ENCODE measurements around the gene MBNL1. TPM values are rescaled to one million over a fixed set of nuclear protein-coding genes. Genes with fewer than 3 reads are reported as not detected.

MBNL1 gene
- total RNA-seq, 1 experiment from 2014 or later: 139 TPM

- BruUV-seq (replicated peaks): no TSS peak
- Mint-ChIP-seq H3K4me3 (ENCODE audit: unreplicated experiment) (peak overlapping the region; percentile 63), H3K27me3 (ENCODE audit: insufficient read depth, unreplicated experiment) (no peaks in the 10 kb centered on the region), H3K4me1 (ENCODE audit: insufficient read depth, unreplicated experiment) (peaks cover 31% of the 10 kb centered on the region), H3K36me3 (ENCODE audit: insufficient read depth, unreplicated experiment) (no peaks in the 10 kb centered on the region), H3K27ac (ENCODE audit: low read depth, unreplicated experiment) (peak overlapping the region; percentile 23), H3K9me3 (ENCODE audit: unreplicated experiment) (no peaks in the 10 kb centered on the region)
- intact Hi-C loops (cut with micrococcal nuclease): loop anchor here (10.0 kb wide), 1 partner anchor 131 kb away; no protein-coding TSS in a partner anchor
- CTCF ChIA-PET: interaction anchor here (0.9 kb wide), 1 partner anchor 101 kb away, joined by 3 read pairs; no protein-coding TSS in a partner anchor
- no peak for TF ChIP-seq CTCF (IDR thresholded peaks at IDR 0.05; ENCODE audit: unreplicated experiment)
- POLR2A ChIA-PET: interaction anchor here (0.6 to 2.2 kb wide), 16 partner anchors 10 to 255 kb away, joined by 3 to 7 read pairs (median 3); partner anchors contain the start of gene MBNL1
- DNase-seq (ENCODE audit: unreplicated experiment): peak; percentile 95
These were observed 137.4 kb downstream of the MBNL1 start for GRCh38 chr3:152405915-152406802.

GRCh38 chr3:152413240-152413639 lies 144.5 kb downstream of the MBNL1 start:
- H3K4me3 Mint-ChIP-seq (ENCODE audit: unreplicated experiment): no peak overlapping the region
- no peak for DNase-seq (ENCODE audit: unreplicated experiment)
- H3K36me3 Mint-ChIP-seq (ENCODE audit: insufficient read depth, unreplicated experiment): peaks cover 24% of the 10 kb centered on the region
- ChIA-PET POLR2A (interaction anchor here (0.6 kb wide), 1 partner anchor 43 kb away, joined by 3 read pairs; no protein-coding TSS in a partner anchor), CTCF (no interaction called here)
- no peak overlapping the region for H3K27ac Mint-ChIP-seq (ENCODE audit: low read depth, unreplicated experiment)
- peaks cover 4% of the 10 kb centered on the region for H3K4me1 Mint-ChIP-seq (ENCODE audit: insufficient read depth, unreplicated experiment)
- no peaks in the 10 kb centered on the region for H3K27me3 Mint-ChIP-seq (ENCODE audit: insufficient read depth, unreplicated experiment)
- BruUV-seq (replicated peaks): no TSS peak
- H3K9me3 Mint-ChIP-seq (ENCODE audit: unreplicated experiment): no peaks in the 10 kb centered on the region
- intact Hi-C loops (cut with micrococcal nuclease): no loop called here
- no peak for TF ChIP-seq CTCF (IDR thresholded peaks at IDR 0.05; ENCODE audit: unreplicated experiment)

- no peak for TF ChIP-seq CTCF (IDR thresholded peaks at IDR 0.05; ENCODE audit: unreplicated experiment)
- ChIA-PET POLR2A (interaction anchor here (0.6 to 1.0 kb wide), 3 partner anchors 20 to 190 kb away, joined by 4 read pairs; no protein-coding TSS in a partner anchor), CTCF (no interaction called here)
- no peak for DNase-seq (ENCODE audit: unreplicated experiment)
- H3K4me3 Mint-ChIP-seq (ENCODE audit: unreplicated experiment): no peak overlapping the region
- H3K36me3 Mint-ChIP-seq (ENCODE audit: insufficient read depth, unreplicated experiment): peaks cover 59% of the 10 kb centered on the region
- no peak overlapping the region for H3K27ac Mint-ChIP-seq (ENCODE audit: low read depth, unreplicated experiment)
- H3K9me3 Mint-ChIP-seq (ENCODE audit: unreplicated experiment): peaks cover 3% of the 10 kb centered on the region
- BruUV-seq (replicated peaks): no TSS peak
- intact Hi-C loops (cut with micrococcal nuclease): no loop called here
- peaks cover 4% of the 10 kb centered on the region for H3K4me1 Mint-ChIP-seq (ENCODE audit: insufficient read depth, unreplicated experiment)
- H3K27me3 Mint-ChIP-seq (ENCODE audit: insufficient read depth, unreplicated experiment): no peaks in the 10 kb centered on the region
These were observed 148.3 kb downstream of the MBNL1 start for GRCh38 chr3:152416808-152417580.

- ChIA-PET CTCF (interaction anchor here (1.1 to 1.3 kb wide), 2 partner anchors 24 to 347 kb away, joined by 4 read pairs; no protein-coding TSS in a partner anchor), POLR2A (interaction anchor here (1.0 kb wide), 1 partner anchor 11 kb away, joined by 3 read pairs; no protein-coding TSS in a partner anchor)
- peaks cover 15% of the 10 kb centered on the region for H3K9me3 Mint-ChIP-seq (ENCODE audit: unreplicated experiment)
- intact Hi-C loops (cut with micrococcal nuclease): no loop called here
- no peak for DNase-seq (ENCODE audit: unreplicated experiment)
- no TSS peak for BruUV-seq (replicated peaks)
- peaks cover 73% of the 10 kb centered on the region for H3K36me3 Mint-ChIP-seq (ENCODE audit: insufficient read depth, unreplicated experiment)
- no peak overlapping the region for H3K4me3 Mint-ChIP-seq (ENCODE audit: unreplicated experiment)
- H3K27me3 Mint-ChIP-seq (ENCODE audit: insufficient read depth, unreplicated experiment): no peaks in the 10 kb centered on the region
- TF ChIP-seq CTCF (IDR thresholded peaks at IDR 0.05; ENCODE audit: unreplicated experiment): no peak
- no peak overlapping the region for H3K27ac Mint-ChIP-seq (ENCODE audit: low read depth, unreplicated experiment)
- peaks cover 5% of the 10 kb centered on the region for H3K4me1 Mint-ChIP-seq (ENCODE audit: insufficient read depth, unreplicated experiment)
These were observed 151.0 kb downstream of the MBNL1 start for GRCh38 chr3:152419748-152420147.

All from MCF 10A (cell line).